ENCODE data around the gene PRRX2.
A peak's percentile ranks its signal among the peaks of the same experiment; 100 is the strongest.
"Not testable (repeated sequence)": the region's sequence is repeated elsewhere in the genome, so short reads cannot be mapped to it uniquely, and the experiment has no call there.

PRRX2 gene

DNA sequence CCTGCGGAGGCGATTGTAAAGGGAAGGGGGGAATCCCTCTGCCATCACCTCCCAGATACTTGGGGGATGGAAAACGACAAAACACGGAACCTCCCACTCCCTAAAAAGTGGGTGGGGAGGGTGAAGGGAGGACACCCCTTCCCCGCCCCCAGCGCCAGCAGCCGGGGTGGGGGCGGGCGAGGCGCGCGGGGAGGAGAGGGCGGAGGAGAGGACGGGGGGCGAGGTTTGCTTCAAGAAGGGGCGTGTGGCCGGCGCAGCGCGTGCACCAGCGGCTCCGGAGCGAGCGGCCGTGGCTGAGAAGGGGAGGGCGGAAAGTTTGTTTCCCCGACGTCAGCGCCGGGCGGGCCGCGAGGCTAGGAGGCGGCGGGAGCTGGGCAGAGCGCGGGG lies at the start of gene PRRX2:
Gene PRRX2, plus strand, starts transcription at position 259 of the 387 bp plus-strand sequence. CDS start 221 bp downstream, outside the sequence.
- DNase-seq, result peak; percentile 87

DNA sequence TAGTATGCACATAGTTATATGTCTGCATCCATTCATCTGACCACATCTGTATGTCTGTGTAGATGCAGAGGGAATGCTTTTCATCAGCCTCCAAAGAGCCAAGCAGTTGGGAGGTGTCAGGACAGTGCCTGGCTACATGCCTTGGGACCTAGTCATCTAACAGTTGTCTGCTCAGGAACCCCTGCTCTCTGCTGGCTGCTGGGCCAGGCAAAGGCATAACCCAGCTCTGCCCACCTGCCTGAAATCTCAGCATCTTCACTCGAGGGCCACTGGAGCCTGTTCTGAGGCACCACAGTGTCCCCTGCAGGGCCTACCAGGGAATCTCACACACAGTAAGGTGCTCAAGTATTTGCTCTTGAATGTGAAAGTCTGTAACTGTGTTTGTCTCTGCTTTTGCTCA lies 48.3 kb upstream of the PRRX2 start:
- DNase-seq, result no peak

DNA sequence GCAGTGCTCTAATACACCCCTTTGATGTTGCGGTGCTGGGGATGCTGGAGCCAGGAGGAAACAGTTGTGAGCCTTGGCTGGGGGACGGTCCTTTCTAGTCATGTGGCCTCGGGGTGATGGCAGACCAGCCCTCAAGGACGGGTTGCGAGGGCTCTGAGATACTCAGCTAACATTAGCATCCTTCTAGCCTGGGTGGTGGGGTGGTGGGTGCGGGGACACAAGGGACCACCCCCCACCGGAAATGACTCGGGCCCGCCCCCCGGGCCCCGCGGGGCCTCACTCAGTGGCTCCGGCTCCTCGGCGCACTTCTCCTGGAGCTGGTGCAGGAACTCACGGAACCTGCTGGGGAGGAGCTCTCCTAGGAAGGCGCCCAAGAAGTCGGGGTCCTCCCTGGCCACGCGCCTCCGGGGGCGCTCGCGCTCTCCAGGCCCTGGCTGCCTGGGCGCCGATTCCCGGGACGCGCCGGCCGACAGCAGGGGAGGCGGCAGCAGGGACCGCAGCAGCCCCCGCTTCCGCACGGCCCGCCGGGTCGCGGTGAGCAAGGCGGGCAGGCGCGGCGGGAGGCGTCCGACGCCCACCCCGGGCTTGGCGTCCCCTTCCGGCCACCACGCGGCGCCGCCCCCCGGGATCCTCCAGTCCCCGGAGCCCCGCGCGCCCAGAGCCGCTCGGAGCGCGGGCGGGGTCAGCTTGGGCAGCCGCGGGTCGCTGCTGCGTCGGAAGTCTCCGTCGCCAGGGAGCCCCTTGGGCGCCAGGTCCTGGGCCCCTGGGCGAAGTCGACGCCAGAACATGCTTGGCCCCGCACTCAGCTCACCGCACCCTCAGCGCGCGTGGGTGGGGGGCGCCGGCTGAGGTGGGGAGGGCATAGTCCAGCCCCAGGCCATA lies 45.4 kb upstream of the PRRX2 start:
- no peak for DNase-seq

DNA sequence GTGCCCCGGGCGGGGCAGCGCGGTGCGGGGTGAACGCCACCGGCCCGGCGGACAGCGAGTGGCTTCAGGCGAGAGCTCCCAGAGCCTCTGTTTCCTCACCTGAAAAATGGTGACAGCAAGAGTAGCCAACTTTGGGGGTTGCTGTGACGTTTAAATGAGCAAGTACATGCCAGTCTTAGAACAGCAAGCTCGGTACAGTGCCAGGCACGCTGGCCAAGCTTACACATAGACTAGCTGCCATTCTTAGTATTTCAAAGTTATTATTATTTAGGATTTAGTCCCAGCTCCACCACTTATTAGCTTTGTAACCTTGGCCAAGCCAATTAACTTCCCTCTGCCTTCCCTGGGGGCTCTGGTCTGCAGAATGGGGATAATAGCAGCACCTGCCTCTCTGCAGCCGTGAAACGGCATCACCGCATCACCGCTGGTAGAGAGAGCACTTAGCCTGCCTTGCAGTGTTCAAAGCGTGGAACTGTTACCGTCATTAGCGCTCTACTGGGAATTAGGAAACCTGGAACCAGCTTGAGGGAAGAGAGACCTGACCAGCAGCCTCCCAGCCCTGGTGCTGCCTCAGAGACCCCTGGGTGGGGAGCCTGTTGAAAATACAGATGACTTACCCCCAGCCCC lies 44.7 kb upstream of the PRRX2 start, which contains the start of gene C9orf50:
Gene C9orf50, minus strand, starts transcription at position 433 of the 627 bp plus-strand sequence. CDS start 527 bp downstream, outside the sequence.
- DNase-seq, result no peak

DNA sequence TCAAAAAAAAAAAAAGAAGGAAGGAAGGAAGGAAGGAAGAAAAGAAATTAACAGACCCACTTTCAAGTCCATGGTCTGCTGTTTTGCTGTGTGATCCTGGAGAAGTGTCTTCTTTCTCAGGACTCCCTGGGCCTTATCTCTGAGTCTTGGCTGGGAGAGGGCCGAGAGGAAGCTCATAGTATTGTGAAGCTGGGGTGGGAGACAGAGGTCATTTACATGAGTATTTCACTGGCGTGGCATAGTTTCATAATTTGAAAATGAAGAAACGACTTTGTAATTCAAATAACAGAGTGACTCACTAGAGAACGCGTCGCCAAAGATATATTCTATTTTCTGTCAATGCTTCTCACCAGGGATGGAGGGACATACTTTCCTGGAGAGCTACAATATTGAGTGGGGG lies 42.1 kb upstream of the PRRX2 start:
- no peak for DNase-seq

DNA sequence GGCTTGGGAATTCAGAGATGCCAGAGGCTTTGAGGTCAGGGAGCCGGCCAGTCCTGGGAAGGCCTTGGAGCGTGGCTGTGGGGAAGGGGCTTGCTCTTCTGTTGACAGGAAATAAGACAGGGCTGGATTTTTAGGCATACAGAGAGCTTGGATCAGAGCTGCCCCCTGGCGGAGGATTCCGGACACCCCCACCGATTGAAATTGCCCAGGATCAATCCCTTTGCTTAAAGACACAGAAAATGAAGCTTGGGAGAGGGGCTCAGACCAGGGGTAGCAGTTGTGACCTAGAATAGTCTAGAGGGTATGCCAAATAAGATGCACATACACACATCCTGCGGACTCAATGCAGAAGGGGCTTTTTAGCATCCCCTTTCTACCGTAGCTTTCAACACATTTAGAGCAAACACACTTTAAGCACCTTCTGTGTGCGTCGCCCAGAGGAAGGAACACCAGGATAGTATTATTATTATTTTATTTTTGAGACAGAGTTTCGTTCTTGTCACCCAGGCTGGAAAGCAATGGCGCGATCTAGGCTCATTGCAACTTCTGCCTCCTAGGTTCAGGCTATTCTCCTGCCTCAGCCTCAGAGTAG lies 41.2 kb upstream of the PRRX2 start:
- DNase-seq, result no peak

DNA sequence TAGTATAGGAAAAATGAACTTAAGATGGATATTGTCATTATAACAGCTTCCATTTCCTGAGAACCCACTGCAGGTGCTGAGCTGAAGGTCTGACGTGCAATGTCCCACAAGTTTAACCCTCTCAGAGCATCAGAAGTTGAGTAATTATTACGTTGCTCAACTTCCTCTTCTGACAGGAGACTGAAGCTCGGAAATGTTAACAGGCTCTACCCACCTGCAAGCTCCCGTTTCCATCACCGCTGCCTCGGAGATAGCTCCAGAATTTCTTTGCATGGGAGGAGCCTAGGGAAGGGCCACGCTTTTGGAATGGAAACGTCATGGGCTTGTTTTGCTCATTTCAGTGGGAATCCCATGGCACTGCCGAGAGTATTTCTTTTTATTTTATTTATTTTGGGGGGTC lies 40.5 kb upstream of the PRRX2 start:
- DNase-seq, result no peak

DNA sequence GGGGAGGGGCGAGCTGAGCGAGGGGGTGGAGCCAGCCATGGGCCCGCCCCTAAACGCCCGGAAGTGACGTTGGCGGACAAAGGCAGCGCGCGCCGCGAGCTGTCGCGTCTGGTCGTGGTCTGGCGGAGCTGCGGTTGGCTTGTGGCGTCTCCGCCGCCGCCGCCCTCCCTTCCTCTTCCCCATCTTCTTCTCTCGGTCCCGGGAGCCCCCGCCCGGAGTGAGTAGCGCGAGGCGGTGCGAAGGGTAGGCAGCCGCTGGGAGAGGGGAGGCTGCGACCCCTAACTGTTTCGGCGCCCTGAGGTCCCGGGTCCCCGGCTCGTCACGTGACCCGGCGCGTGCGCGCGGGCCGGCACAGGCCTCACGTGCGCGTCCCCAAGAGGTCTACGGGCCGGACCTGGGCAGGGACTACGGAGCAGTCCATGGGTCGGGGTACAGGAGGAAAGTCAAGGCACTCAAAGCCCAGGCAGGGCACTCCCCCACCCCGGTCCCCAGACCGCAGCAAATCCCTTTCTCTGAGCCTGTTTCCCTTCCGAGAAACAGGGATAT lies 39.3 kb upstream of the PRRX2 start, which contains the start of gene NTMT1:
Gene NTMT1, plus strand, starts transcription at position 85 of the 546 bp plus-strand sequence. CDS start 6,541 bp downstream, outside the sequence.
- peak; percentile 90 for DNase-seq

DNA sequence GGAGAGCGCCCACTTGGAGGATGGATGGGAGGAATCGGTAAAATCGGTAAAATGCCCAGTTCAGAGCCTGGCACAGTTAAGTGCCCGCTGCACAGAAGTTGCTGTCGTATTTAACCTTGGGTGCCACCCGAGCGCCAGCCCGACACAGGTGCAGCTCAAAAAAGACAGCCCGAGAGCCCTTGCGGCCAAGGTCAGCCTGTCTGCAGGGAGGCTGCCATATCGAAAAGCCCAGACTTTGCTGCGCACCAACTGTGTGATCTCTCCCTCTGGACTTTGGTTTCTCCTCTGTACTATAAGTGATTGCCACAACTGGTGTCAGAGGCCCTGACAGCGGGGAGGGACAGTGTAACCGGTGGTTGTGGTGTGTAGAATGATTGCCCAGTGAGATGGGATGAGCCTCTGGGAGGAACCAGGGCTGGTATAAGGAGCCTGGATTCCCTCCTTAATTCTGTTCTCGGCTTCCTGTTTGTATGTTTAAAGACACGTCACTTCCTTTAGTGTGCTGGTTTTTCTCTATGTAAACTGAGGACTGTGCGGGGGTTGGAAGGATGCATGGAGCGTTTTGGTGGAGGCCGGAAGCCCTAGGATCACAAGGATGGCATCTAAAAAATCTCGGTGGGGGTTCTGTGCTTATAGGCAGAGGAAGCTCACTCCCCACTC lies 38.7 kb upstream of the PRRX2 start:
- DNase-seq, result peak; percentile 64

DNA sequence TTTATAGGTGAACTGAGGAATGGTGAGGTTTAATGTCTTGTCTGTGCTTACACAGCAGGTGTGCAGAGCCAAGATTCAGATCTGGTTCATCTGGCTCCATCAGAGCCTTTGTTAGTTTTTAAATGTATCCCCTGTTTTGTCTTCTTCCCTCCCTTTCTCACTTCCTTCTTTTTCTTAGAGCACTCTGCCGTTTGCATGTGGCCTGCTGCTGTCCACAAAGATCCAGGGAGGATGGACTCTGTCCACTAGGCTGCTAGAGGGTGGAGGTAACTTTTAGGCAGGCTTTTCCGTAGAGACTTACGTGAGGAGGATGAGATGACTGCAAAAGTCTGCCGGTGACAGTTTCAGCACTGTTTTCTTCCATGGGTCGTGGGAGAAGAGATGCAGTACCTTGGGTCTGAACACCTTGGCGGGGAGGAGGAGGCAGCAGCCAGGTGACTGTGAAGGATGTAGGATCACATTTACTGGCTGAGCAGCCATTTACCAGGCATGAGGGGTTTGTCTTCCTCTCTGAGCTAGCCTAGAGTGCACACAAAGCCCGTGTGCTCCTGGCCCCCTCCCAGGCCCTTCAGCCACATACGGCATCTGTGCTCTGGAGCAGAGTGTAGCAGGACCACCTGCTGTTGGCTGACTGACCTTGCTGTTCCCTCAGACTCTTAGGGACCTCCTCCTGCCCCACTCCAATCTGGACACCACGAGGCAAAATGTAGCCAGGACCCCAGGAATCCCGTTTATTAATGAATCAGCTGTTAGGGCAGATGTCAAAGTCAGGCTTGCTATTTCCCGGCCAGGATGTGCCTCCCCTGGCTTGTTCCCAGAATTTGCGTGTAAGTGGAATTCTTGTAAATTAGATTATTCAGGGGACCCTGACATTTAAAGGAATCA lies 37.6 kb upstream of the PRRX2 start:
- no peak for DNase-seq

DNA sequence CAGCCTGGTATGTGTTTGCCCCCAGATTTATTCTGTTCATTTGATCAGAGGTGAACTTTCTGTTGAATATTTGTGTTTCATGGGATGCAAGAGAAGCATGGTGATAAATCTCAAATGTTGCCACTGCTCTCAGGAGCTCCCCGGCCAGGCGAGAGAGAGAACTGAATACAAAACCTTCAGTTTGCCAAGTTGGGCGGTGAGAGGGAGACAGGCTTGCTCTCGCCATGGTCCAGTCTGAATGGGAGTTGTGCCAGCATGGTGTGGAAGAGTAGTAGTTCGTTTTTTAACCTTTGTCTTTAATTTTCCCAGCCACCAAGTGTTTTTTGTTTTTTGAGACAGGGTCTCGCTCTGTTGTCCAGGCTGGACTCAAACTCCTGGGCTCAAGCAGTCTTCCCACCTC lies 36.7 kb upstream of the PRRX2 start:
- DNase-seq, result no peak

DNA sequence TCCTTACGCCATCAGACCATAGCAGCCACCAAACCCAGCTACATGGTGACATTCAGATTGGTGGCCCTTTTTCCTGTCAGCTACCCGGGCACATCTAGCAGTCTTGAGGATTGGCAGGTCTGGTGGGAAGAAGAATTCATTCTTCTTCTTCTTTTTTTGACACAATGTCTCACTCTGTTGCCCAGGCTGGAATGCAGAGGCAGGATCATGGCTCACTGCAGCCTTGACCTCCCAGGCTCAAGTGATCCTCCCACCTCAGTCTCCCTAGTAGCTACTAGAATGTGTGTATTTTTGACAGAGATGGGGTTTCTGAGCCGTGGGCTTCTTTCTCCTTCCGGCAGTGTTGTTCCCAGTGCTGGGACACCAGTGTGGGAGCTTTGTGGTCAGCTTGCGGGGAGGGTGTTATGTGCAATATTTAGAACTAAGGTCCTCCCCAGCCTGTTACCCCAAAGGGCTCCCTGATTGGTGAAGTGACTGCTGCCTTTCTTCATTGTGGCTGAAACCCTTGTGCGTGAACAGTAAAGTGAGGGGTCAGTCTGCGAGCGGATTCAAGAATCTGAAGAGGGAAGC lies 36.1 kb upstream of the PRRX2 start:
- no peak for DNase-seq

DNA sequence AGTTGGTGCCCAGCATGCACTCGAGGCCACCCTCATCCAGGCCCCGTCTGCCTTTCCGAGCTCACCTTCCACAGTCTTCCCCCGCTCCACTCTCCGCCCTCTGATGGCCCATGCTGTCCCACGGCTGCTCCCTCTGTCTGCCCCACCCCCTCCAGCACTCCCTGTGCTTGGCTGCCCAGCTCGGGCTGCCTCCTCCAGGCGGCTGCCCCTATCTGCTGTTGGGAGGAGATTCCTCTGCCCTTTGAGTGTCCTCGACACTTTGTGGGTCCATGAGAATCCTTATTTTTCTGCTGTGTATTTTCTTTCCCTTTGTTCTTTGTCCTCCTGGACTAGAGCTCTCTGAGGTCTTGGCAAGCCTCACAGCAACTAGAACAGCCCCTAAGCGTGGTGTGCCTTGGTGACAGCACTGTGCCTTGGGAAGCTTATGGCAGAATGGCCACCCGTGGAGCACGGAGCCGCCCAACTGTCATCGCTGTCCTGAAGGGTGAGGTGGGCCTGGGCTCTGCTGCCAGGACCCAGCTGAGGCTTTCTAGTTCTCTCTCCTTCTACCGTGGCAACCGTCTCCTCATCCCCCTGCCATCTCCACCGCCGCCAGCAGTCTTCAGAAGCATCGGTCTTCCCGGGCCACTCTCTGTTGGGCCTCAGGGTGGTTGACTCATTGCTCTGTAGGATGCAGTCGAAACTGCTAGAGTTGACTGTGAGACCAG lies 34.3 kb upstream of the PRRX2 start:
- DNase-seq, result peak; percentile 21

DNA sequence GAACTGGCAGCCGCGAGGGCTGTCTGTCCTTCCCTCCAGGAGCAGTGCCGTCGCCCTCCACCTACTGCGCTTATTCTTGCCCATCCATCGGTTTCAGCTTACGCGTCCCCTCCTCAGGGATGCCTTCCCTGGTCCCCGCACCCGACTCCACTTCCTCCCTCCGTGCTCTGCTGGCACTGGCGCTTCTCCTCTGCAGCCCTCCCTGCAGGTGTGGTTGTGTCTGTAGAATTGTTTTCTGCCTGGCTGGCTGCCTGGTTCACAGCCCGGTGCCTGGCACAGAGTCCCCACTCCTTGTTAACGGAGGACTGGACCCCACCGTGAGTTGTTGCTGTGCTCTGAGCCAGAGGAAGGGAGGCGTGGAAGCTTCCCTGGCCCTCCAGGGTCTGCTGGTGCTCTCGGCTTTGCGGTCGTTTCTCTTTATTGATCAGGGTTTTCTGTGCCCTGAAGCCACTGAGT lies 33.7 kb upstream of the PRRX2 start:
- peak; percentile 18 for DNase-seq

DNA sequence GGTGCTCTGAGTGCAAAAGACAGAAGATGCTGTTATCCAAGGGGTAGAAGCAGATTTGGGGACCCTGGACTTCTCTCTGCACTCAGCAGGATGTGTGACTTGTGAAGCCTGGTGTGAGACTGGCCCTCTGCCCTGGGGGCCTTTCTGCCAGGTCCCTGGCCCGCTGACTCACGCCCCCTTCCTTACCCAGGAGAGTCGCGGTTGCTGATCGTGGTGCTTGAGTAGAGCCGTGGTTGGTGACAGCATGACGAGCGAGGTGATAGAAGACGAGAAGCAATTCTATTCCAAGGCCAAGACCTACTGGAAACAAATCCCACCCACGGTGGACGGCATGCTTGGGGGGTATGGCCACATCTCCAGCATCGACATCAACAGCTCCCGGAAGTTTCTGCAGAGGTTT lies 33.0 kb upstream of the PRRX2 start:
- no peak for DNase-seq

DNA sequence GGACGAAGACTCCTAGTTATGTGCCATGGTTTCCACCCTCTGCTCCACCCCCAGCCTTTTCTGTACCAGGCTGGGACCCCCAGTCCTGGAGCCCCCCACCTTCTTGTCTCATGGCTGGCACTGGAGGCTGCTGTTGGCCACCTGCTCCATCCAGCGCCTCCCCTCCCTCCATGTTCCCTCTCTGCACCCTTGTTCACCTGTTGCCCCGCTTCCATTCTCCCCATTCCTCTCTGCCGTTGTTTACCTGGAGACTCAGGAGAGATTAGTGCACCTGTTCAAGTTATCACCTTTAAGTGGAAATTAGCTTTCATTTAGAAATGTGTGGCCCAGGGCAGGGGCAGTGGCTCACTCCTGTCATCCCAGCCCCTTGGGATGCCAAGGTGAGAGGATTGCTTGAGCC lies 32.2 kb upstream of the PRRX2 start:
- DNase-seq, result no peak

DNA sequence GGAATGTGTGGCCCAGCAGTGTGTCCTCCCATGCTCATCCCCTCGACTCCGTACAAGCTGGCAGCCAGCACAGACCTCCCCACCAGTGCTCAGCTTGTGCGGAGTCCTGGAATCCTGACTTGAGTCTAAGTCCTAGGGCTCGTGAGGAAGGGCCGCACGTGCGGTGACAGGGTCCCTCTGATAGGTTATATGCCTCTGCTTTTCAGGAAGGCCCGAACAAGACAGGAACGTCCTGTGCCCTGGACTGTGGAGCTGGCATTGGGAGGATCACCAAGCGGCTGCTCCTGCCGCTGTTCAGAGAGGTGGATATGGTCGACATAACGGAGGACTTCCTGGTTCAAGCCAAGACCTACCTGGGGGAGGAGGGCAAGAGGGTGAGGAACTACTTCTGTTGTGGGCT lies 31.6 kb upstream of the PRRX2 start:
- no peak for DNase-seq

DNA sequence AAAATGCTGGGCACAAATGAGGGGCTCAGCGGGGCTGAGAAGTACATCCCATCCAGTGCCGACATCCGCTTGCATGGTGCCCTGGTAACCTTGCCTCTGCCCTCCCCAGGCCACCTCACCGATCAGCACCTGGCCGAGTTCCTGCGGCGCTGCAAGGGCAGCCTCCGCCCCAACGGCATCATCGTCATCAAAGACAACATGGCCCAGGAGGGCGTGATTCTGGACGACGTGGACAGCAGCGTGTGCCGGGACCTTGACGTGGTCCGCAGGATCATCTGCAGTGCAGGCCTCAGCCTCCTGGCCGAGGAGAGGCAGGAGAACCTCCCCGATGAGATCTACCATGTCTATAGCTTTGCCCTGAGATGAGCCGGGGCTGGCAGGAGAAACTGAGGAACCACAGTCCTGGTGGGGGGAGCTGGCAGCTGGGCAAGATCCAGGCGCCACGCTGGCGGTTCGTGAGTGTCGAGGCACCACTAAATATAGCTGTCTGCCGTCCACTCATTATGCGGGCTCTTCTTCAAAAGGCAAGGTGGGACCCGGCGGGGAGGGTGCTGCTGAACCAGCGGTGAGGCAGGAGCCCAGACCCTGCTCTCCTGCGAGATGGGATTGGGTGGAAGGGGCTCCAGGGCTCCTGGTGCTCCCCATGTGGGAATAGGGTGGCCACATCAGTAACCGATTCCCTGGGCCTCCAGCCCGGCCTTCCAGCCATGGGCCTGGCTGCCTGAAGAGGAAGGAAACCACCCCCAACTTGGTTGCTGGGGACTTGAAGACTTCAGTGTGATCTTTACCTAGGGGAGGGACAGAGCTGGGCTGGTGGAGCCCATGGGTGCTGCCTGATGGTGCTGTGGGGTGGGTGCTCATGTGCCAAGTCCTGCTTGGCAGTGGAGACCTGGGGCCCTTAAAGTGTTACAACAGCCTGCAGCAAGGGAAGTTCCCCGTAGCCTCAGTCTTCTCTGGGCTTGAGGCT lies 30.1 kb upstream of the PRRX2 start:
- DNase-seq, result peak; percentile 28

DNA sequence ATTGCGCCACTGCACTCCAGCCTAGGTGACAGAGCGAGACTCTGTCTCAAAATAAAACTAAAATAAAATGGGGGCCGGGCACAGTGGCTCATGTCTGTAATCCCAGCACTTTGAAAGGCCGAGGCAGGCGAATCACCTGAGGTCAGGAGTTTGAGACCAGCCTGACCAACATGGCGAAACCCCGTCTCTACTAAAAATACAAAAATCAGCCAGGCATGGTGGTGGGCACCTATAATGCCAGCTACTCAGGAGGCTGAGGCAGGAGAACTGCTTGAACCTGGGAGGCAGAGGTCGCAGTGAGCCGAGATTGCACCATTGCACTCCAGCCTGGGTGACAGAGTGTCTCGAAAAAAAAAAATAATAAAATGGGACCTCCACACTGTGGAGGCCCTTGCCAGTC lies 29.1 kb upstream of the PRRX2 start:
- DNase-seq, result not testable (repeated sequence)

Data from left hindlimb (tissue), 1 donor.